ENCODE measurements around the gene STK31. TPM values are rescaled to one million over a fixed set of nuclear protein-coding genes. Genes with fewer than 3 reads are reported as not detected.
A peak's percentile ranks its signal among the peaks of the same experiment; 100 is the strongest.

Gene STK31
- total RNA-seq = 1 to 10 TPM; 1.4 to 1.6 TPM
- 0.46 TPM for polyA plus RNA-seq (2013, experiment 1 of 2)
- 0.41 TPM for polyA plus RNA-seq (2013, experiment 2 of 2)
- long read RNA-seq, experiment 1, partial matches to known transcripts = 0 of 1 reads
- long read RNA-seq, experiment 1, other reads (novel, unspliced or antisense) = 1 of 1 reads
- long read RNA-seq, experiment 2, partial matches to known transcripts = 0 of 5 reads
- long read RNA-seq, experiment 2, other reads (novel, unspliced or antisense) = 5 of 5 reads
- long read RNA-seq, experiment 3, partial matches to known transcripts = 0 of 5 reads
- long read RNA-seq, experiment 3, other reads (novel, unspliced or antisense) = 5 of 5 reads
- long read RNA-seq, experiment 4, partial matches to known transcripts = 0 of 3 reads
- long read RNA-seq, experiment 4, other reads (novel, unspliced or antisense) = 3 of 3 reads

DNA sequence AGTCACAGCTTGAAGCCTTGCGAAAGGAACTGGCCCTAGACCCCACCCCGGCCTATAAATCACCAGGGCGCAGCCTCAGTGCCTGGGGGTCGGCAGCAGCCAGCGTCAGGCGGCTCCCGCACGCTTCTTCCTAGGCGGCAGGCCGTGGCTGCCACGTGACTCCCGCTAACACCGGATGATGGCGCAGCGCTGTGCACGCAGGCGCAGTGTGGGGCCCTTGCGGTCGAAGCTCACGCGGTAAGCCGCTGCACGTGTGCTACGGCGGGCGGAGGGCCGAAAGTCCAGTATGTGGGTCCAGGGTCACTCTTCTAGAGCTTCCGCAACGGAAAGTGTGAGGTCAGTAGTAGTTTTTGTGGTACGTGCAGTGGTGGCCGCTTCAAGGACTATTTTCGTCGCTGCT lies at the start of gene STK31:
STK31 (plus strand) TSS at position 220 of the 400 bp plus-strand sequence; CDS start at position 287, 67 bp downstream.
- Histone ChIP-seq H3K36me3 (ENCODE audit: control insufficient read depth, insufficient read depth, low read length) (no peaks in the 10 kb centered on the region), H3K27me3 (ENCODE audit: control insufficient read depth, insufficient read depth, low read length, poor library complexity, severe bottlenecking) (no peaks in the 10 kb centered on the region), H3K4me1 (ENCODE audit: control insufficient read depth, insufficient read depth, low read length) (no peaks in the 10 kb centered on the region), H3K9me3 (ENCODE audit: control insufficient read depth, low read length) (peaks cover 16% of the 10 kb centered on the region), H3K9ac (ENCODE audit: extremely low read depth, low read length, poor library complexity, severe bottlenecking) (no peak within 1 kb of the TSS), H3K27ac (ENCODE audit: low read depth, low read length) (no peak within 1 kb of the TSS), H3K4me3 (ENCODE audit: low read length) (no peak within 1 kb of the TSS)
- Mint-ChIP-seq H3K9me3 (peaks cover 18% of the 10 kb centered on the region), H3K27ac (no peak within 1 kb of the TSS), H3K36me3 (ENCODE audit: low read depth) (peaks cover 20% of the 10 kb centered on the region), H3K4me3 (no peak within 1 kb of the TSS), H3K4me1 (peaks cover 8% of the 10 kb centered on the region), H3K27me3 (ENCODE audit: insufficient read depth) (no peaks in the 10 kb centered on the region)
- DNase-seq = no peak
- no peak for TF ChIP-seq CTCF (conservative IDR thresholded peaks at IDR 0.05)
- WGBS, 2 experiments (ENCODE audit: insufficient coverage in 1 of 2, insufficient read length in 1 of 2) = 95 to 97% methylated on average over 28 to 33 of the region's 33 CpGs

GRCh38 chr7:23661385-23661784 lies 48.6 kb upstream of the STK31 start:
- no peak overlapping the region for H3K27ac ChIP-seq (ENCODE audit: low read depth, low read length)
- no peak for DNase-seq
- no peaks in the 10 kb centered on the region for H3K4me1 ChIP-seq (ENCODE audit: control insufficient read depth, insufficient read depth, low read length)
- Mint-ChIP-seq H3K9me3 (peaks cover 21% of the 10 kb centered on the region), H3K4me1 (peaks cover 18% of the 10 kb centered on the region), H3K27me3 (ENCODE audit: insufficient read depth) (no peaks in the 10 kb centered on the region), H3K4me3 (no peak overlapping the region), H3K36me3 (ENCODE audit: low read depth) (peaks cover 2% of the 10 kb centered on the region), H3K27ac (peak overlapping the region; percentile 18)
- no peaks in the 10 kb centered on the region for H3K27me3 ChIP-seq (ENCODE audit: control insufficient read depth, insufficient read depth, low read length, poor library complexity, severe bottlenecking)
- no peaks in the 10 kb centered on the region for H3K36me3 ChIP-seq (ENCODE audit: control insufficient read depth, insufficient read depth, low read length)
- H3K9ac ChIP-seq (ENCODE audit: extremely low read depth, low read length, poor library complexity, severe bottlenecking) = no peak overlapping the region
- 88% methylated on average over 3 of the region's 3 CpGs; no CpG with 5 or more reads in 1 of the 2 experiments for WGBS, 2 experiments (ENCODE audit: insufficient coverage in 1 of 2, insufficient read length in 1 of 2)
- no peak for TF ChIP-seq CTCF (conservative IDR thresholded peaks at IDR 0.05)
- no peak overlapping the region for H3K4me3 ChIP-seq (ENCODE audit: low read length)
- peaks cover 12% of the 10 kb centered on the region for H3K9me3 ChIP-seq (ENCODE audit: control insufficient read depth, low read length)

DNA sequence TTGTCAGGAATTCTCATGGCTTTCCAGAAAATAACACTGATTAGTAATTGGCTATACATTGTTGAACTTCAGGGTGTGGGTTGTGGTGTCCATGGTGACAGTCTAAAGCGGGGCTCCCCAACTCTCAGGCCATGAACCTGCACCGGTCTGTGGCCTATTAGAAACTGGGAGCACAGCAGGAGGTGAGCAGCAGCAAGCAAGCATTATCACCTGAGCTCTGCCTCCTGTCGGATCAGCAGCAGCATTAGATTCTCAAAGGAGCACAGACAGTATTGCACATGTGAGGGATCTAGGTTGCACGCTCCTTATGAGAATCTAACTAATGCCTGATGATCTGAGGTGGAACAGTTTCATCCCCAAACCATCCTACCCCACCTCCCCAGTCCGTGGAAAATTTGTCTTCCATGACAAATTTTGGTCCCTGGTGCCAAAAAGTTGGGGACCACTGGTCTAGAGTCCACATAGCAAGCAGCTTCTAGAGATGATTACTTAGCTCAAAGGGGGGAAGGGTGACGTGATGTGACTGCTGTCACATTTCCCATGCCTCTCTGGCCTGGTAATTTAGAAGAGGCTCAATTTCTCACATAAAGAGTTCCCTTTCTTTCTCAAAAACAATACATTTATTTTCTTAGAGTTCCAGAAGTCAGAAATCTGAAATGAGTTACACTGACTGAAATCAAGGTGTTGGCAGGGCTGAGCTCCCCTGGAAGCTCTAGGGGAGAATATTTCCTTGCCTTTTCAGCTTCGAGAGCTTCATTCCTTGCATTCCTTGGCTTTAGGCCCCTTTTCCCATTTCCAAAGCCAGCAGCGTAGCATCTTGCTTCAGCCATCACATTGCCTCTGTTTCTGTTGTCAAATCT lies 47.7 kb upstream of the STK31 start:
- WGBS, 2 experiments (ENCODE audit: insufficient coverage in 1 of 2, insufficient read length in 1 of 2) = 73 to 86% methylated on average over 6 to 8 of the region's 8 CpGs
- peaks cover 11% of the 10 kb centered on the region for H3K9me3 ChIP-seq (ENCODE audit: control insufficient read depth, low read length)
- no peak overlapping the region for H3K4me3 Mint-ChIP-seq
- peaks cover 21% of the 10 kb centered on the region for H3K9me3 Mint-ChIP-seq
- H3K36me3 ChIP-seq (ENCODE audit: control insufficient read depth, insufficient read depth, low read length) = no peaks in the 10 kb centered on the region
- H3K4me3 ChIP-seq (ENCODE audit: low read length) = no peak overlapping the region
- peaks cover 2% of the 10 kb centered on the region for H3K36me3 Mint-ChIP-seq (ENCODE audit: low read depth)
- H3K27ac Mint-ChIP-seq = no peak overlapping the region
- H3K9ac ChIP-seq (ENCODE audit: extremely low read depth, low read length, poor library complexity, severe bottlenecking) = no peak overlapping the region
- H3K27me3 ChIP-seq (ENCODE audit: control insufficient read depth, insufficient read depth, low read length, poor library complexity, severe bottlenecking) = no peaks in the 10 kb centered on the region
- peak; percentile 64 for DNase-seq
- peak; percentile 40 for TF ChIP-seq CTCF (conservative IDR thresholded peaks at IDR 0.05)
- H3K27ac ChIP-seq (ENCODE audit: low read depth, low read length) = no peak overlapping the region
- H3K4me1 ChIP-seq (ENCODE audit: control insufficient read depth, insufficient read depth, low read length) = no peaks in the 10 kb centered on the region
- H3K27me3 Mint-ChIP-seq (ENCODE audit: insufficient read depth) = no peaks in the 10 kb centered on the region
- peaks cover 18% of the 10 kb centered on the region for H3K4me1 Mint-ChIP-seq
